Measurements from ENCODE around the gene CSNK1G1. TPM values are rescaled to one million over a fixed set of nuclear protein-coding genes. Genes with fewer than 3 reads are reported as not detected.

The CSNK1G1 gene
- total and polyA plus RNA-seq, 2 of the 8 experiments (the other 6 are each of a cell fraction or from before 2014, with no cell fraction given) = 6.0 to 12.9 TPM

GRCh38 chr15:64185146-64185911 lies 170.6 kb downstream of the CSNK1G1 start:
- H3K79me1 ChIP-seq (ENCODE audit: low read depth, low read length) = no peaks in the 10 kb centered on the region; the same call in 1 of the 2 replicates
- no peak overlapping the region for H2BK5ac ChIP-seq (ENCODE audit: low read depth, low read length)
- H2BK12ac ChIP-seq (ENCODE audit: low read depth, low read length) = no peak overlapping the region
- H3K27me3 ChIP-seq (replicated peaks in 1 of 4; ENCODE audit: control insufficient read depth in 3 of 4, extremely low read depth in 1 of 4, insufficient read depth in 3 of 4, low read length in 3 of 4) = no peaks in the 10 kb centered on the region
- no peak overlapping the region for H3K27ac ChIP-seq (ENCODE audit: low read depth, low read length)
- TF ChIP-seq ZNF274 (IDR thresholded peaks at IDR 0.05; ENCODE audit: borderline replicate concordance, extremely low read depth, low read length) (no peak), NANOG (IDR thresholded peaks at IDR 0.05; ENCODE audit: insufficient read depth, low read depth, low read length, poor library complexity, severe bottlenecking) (no peak), EP300 (IDR thresholded peaks at IDR 0.05; ENCODE audit: borderline replicate concordance in 1 of 2, low read depth in 2 of 2, low read length in 2 of 2) (no peak), POU5F1 (IDR thresholded peaks at IDR 0.05; ENCODE audit: low read depth, low read length) (no peak), POLR2AphosphoS5 (IDR thresholded peaks at IDR 0.05; ENCODE audit: low read depth, low read length) (no peak), SAP30 (IDR thresholded peaks at IDR 0.05; ENCODE audit: insufficient read depth, insufficient replicate concordance, low read length) (no peak), HDAC6 (IDR thresholded peaks at IDR 0.05; ENCODE audit: low read depth, low read length) (no peak), JUN (IDR thresholded peaks at IDR 0.05; ENCODE audit: low read depth, low read length) (no peak), NRF1 (IDR thresholded peaks at IDR 0.05; ENCODE audit: low read depth, low read length) (no peak)
- TF ChIP-seq, protein P1, sequence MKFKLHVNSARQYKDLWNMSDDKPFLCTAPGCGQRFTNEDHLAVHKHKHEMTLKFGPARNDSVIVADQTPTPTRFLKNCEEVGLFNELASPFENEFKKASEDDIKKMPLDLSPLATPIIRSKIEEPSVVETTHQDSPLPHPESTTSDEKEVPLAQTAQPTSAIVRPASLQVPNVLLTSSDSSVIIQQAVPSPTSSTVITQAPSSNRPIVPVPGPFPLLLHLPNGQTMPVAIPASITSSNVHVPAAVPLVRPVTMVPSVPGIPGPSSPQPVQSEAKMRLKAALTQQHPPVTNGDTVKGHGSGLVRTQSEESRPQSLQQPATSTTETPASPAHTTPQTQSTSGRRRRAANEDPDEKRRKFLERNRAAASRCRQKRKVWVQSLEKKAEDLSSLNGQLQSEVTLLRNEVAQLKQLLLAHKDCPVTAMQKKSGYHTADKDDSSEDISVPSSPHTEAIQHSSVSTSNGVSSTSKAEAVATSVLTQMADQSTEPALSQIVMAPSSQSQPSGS (IDR thresholded peaks at IDR 0.05; ENCODE audit: low read length) = no peak
- no peak overlapping the region for H3K18ac ChIP-seq (ENCODE audit: extremely low read depth, low read length)
- H3K79me2 ChIP-seq (ENCODE audit: control insufficient read depth in 1 of 2, insufficient read depth in 2 of 2, low read length in 2 of 2) = no peaks in the 10 kb centered on the region
- no peak overlapping the region for H3K9ac ChIP-seq (replicated peaks in 1 of 4; ENCODE audit: extremely low read depth in 1 of 4, low read depth in 3 of 4, low read length in 3 of 4)
- ChIA-PET POLR2A (ENCODE audit: partially characterized antibody) (interaction anchor here (0.7 kb wide), 1 partner anchor 15 kb away, joined by 3 read pairs; no protein-coding TSS in a partner anchor), CTCF (ENCODE audit: partially characterized antibody) (interaction anchor here (0.6 to 1.5 kb wide), 3 partner anchors 30 to 770 kb away, joined by 4 to 6 read pairs (median 6); no protein-coding TSS in a partner anchor)
- H3K4ac ChIP-seq (replicated peaks; ENCODE audit: insufficient read length, low read depth, low read length) = no peak overlapping the region
- 92% methylated on average over 8 of the region's 9 CpGs; no CpG with 5 or more reads in 1 of the 2 experiments for WGBS, 2 experiments (ENCODE audit: extremely low coverage in 1 of 2, insufficient coverage in 1 of 2, insufficient read length in 1 of 2, insufficient replicate concordance in 2 of 2, low coverage in 1 of 2, low lambda C conversion rate in 2 of 2, missing lambda C conversion rate in 1 of 2)
- no peak overlapping the region for H2AFZ ChIP-seq (ENCODE audit: low read length)
- no peak overlapping the region for H3K56ac ChIP-seq (replicated peaks; ENCODE audit: insufficient read length, low read depth, low read length)
- H3K9me3 ChIP-seq (ENCODE audit: insufficient read depth in 2 of 2, low read depth in 1 of 2, low read length in 1 of 2) = no peaks in the 10 kb centered on the region
- H4K91ac ChIP-seq (replicated peaks; ENCODE audit: insufficient read length, low read length) = no peak overlapping the region
- H3K4me2 ChIP-seq (ENCODE audit: insufficient read depth in 1 of 2, low read depth in 2 of 2, low read length in 2 of 2) = no peak overlapping the region
- no peak overlapping the region for H2BK120ac ChIP-seq (replicated peaks; ENCODE audit: low read depth, low read length)
- H3K4me3 ChIP-seq (ENCODE audit: extremely low read depth in 1 of 4, insufficient read depth in 2 of 4, low read depth in 3 of 4, low read length in 4 of 4) = no peak overlapping the region
- no peak overlapping the region for H3K23ac ChIP-seq (ENCODE audit: insufficient read length)
- H2BK15ac ChIP-seq (ENCODE audit: low read length) = no peak overlapping the region
- H2BK20ac ChIP-seq (ENCODE audit: low read length) = no peak overlapping the region
- no peaks in the 10 kb centered on the region for H3K23me2 ChIP-seq (ENCODE audit: low read depth, low read length)
- H3K36me3 ChIP-seq (ENCODE audit: control insufficient read depth in 2 of 4, insufficient read depth in 4 of 4, low read length in 3 of 4) = peaks cover 0 to 4% (median 0%) of the 10 kb centered on the region in 4 experiments; a peak in 2 of 8 replicates
- FAIRE-seq (no peak), DNase-seq (ENCODE audit: low read depth in 1 of 2, low spot score in 2 of 2) (no peak)
- H3K4me1 ChIP-seq (replicated peaks in 1 of 4; ENCODE audit: control insufficient read depth in 3 of 4, insufficient read depth in 4 of 4, low read length in 3 of 4) = no peaks in the 10 kb centered on the region
- peaks cover 0 to 4% of the 10 kb centered on the region in 2 experiments for H4K20me1 ChIP-seq (replicated peaks in 1 of 2; ENCODE audit: control insufficient read depth in 1 of 2, insufficient read depth in 2 of 2, low read length in 2 of 2)
- H4K5ac ChIP-seq (ENCODE audit: insufficient read length, low read depth, low read length) = no peak overlapping the region
- no peak overlapping the region for H3K14ac ChIP-seq (ENCODE audit: insufficient read length)
- no peak overlapping the region for H2AK5ac ChIP-seq (ENCODE audit: low read depth, low read length)
- H4K8ac ChIP-seq (ENCODE audit: extremely low read depth, insufficient read depth, low read length) = no peak overlapping the region
